Bronchial epithelial cell (primary cell): ENCODE data around the gene VWA1. TPM values are rescaled to one million over a fixed set of nuclear protein-coding genes. Genes with fewer than 3 reads are reported as not detected.

Source experiments
- DNase-seq: peaks from one replicate; pipeline ENCODE4 v3.0.0-alpha.2; 2010; ENCODE audit warnings: low read depth
- FAIRE-seq: peaks from 2 replicates; lab custom pipeline; 2011; peaks lifted over from hg19 to GRCh38; lab: Jason Lieb, UNC
- H3K27me3 ChIP-seq: 2 replicates; pipeline ENCODE4 v1.5.1; 2011; ENCODE audit warnings: low read length; ENCODE audit not compliant: control insufficient read depth, insufficient read depth
- H3K36me3 ChIP-seq: 2 replicates; pipeline ENCODE4 v1.5.1; 2011; ENCODE audit warnings: low read length; ENCODE audit not compliant: control insufficient read depth, insufficient read depth
- H3K4me3 ChIP-seq: 2 replicates; pipeline ENCODE4 v1.5.1; 2011; ENCODE audit warnings: mild to moderate bottlenecking, low read depth, low read length, control low read depth
- total RNA-seq: library from RNA; depleted of rRNA; stranded (reverse); fragments of >200 nt; gene quantifications from 2 replicates; pipeline ENCODE4 v1.2.1, GENCODE V29; 2014
- TF ChIP-seq, protein P1 (sequence below): IDR thresholded peaks from 2 replicates; pipeline ENCODE4 v1.5.1; 2011; ENCODE audit warnings: mild to moderate bottlenecking, moderate library complexity, low read length, control low read depth, inconsistent platforms; ENCODE audit not compliant: insufficient read depth, severe bottlenecking

Gene VWA1
- total RNA-seq, 1 donor from 2014 or later, result 5.0 TPM

DNA sequence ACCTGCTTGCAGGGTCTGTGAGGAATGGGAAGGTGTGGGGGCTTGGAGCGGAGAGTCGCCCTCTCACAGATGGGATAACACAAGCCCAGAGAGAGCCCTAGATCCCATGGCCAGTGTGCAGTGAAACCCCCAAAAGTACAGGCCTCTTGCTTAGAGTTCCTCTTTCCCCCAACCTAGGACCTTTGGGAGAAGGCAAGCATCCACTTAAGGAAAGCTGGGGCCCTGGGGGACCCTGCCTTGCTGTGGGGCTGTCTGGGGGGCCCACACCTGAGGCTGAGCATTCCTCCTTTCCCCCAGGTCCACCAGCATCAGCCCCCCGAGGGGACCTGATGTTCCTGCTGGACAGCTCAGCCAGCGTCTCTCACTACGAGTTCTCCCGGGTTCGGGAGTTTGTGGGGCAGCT, 1.1 kb downstream of the VWA1 start:
- TF ChIP-seq, protein P1, sequence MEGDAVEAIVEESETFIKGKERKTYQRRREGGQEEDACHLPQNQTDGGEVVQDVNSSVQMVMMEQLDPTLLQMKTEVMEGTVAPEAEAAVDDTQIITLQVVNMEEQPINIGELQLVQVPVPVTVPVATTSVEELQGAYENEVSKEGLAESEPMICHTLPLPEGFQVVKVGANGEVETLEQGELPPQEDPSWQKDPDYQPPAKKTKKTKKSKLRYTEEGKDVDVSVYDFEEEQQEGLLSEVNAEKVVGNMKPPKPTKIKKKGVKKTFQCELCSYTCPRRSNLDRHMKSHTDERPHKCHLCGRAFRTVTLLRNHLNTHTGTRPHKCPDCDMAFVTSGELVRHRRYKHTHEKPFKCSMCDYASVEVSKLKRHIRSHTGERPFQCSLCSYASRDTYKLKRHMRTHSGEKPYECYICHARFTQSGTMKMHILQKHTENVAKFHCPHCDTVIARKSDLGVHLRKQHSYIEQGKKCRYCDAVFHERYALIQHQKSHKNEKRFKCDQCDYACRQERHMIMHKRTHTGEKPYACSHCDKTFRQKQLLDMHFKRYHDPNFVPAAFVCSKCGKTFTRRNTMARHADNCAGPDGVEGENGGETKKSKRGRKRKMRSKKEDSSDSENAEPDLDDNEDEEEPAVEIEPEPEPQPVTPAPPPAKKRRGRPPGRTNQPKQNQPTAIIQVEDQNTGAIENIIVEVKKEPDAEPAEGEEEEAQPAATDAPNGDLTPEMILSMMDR, result no peak
- Histone ChIP-seq H3K4me3 (peak overlapping the region; percentile 61), H3K27me3 (no peaks in the 10 kb centered on the region), H3K36me3 (no peaks in the 10 kb centered on the region)
- FAIRE-seq, result no peak
- no peak for DNase-seq

DNA sequence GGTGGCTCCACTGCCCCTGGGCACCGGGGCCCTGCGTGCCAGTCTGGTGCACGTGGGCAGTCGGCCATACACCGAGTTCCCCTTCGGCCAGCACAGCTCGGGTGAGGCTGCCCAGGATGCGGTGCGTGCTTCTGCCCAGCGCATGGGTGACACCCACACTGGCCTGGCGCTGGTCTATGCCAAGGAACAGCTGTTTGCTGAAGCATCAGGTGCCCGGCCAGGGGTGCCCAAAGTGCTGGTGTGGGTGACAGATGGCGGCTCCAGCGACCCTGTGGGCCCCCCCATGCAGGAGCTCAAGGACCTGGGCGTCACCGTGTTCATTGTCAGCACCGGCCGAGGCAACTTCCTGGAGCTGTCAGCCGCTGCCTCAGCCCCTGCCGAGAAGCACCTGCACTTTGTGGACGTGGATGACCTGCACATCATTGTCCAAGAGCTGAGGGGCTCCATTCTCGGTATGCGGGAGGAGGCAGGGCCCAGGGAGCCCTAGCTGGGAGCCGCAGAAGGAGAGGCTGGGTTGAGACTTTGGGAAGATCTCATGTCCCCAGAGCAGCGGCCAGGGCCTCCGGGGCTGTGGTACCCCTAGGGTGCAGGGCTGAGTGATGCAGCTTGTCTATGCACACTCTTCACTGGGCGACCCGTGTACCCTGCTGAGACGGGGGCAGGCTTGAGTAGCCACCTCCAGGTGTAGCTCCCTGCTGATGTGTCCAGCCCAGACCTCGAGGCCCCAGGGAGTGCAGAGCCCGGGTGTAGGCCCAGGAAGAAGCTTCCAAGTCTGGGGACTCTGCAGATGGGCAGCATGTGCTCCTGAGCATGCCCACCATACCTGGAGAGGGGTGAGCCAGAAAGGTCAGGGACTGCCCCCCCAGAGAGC, 1.8 kb downstream of the VWA1 start:
- FAIRE-seq, result no peak
- TF ChIP-seq, protein P1, result no peak
- no peak for DNase-seq
- Histone ChIP-seq H3K27me3 (no peaks in the 10 kb centered on the region), H3K4me3 (no peak overlapping the region), H3K36me3 (no peaks in the 10 kb centered on the region)

DNA sequence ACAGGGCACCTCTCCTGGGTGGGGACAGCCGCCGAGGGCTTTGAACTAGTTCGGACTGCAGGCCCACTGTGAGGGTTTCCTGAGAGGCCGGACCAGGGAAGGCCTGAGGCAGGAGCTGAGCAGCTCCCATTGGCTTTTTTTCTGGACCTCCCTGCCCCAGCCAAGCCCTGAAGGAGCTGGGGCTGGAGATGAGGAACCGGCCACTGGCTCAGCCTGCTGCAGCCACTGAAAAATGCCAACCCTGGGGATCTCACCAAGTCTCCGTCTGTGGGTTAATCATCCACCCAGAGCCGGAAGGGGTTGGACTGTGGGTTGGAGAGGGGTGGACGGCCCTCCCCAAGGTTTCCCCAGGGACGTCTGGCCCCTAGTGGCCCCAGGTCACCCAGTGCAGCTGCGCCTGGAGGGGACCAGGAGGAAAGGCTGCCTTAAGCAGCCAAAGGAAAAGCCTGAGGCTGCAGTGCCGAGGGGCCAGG, 2.5 kb downstream of the VWA1 start:
- DNase-seq (no peak), FAIRE-seq (no peak)
- TF ChIP-seq, protein P1, result no peak
- Histone ChIP-seq H3K36me3 (no peaks in the 10 kb centered on the region), H3K4me3 (no peak overlapping the region), H3K27me3 (no peaks in the 10 kb centered on the region)

DNA sequence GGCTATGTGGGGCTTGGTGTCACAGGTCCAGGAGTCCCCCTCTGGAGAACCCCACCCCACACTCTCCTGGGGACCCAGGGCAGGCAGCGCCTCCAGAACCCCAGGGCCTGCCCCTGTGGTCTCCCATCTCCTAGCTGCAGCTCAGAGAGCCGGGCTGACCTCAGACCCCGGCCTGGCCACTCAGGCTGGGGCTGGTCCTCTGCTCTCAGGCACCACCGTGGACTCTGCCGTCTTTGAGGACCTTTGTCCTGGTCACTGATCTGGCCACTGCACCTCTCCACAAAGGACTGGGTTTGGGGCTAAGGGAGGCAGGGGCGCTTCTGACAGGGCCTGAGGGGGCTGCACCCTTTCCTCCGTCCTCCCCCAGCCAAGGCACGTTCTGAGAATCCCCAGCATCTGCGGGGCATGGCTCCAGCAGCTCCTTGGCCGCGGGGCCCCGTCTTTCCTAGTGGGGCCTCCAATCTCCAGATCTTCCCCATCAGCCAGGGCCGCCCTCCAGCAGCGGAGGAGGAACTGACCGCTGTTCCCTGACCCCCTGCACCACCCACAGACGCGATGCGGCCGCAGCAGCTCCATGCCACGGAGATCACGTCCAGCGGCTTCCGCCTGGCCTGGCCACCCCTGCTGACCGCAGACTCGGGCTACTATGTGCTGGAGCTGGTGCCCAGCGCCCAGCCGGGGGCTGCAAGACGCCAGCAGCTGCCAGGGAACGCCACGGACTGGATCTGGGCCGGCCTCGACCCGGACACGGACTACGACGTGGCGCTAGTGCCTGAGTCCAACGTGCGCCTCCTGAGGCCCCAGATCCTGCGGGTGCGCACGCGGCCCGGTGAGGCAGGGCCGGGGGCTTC, 3.3 kb downstream of the VWA1 start:
- H3K4me3 ChIP-seq, result no peak overlapping the region

DNA sequence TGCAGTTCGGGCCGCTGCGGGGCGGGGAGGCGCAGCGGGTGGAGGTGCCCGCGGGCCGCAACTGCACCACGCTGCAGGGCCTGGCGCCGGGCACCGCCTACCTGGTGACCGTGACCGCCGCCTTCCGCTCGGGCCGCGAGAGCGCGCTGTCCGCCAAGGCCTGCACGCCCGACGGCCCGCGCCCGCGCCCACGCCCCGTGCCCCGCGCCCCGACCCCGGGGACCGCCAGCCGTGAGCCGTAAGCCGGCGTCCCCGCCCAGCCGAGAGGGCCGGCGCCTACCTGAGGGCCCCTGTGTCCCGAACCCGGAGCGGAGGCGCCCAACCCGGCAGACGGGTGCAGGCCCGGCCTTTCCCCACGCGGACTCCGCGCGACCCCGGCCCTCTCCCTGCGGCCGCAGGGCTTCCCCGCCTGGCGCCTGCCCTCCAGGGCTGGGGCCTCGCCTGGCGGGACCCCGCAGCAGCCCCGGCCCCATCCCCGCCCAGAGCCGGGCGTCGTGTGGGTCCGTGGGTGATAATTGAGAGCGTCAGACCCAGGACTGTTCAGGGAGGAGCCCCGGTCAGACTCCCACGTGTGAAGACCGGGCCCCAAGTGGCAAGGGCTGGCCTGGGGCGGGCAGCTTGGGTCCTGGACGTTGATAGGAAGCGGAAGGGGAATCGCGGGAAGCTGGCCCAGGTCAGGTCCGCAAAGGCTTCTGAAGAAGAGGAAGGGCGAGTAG, 4.2 kb downstream of the VWA1 start:
- DNase-seq, result no peak
- FAIRE-seq, result no peak
- H3K27me3 ChIP-seq, result no peaks in the 10 kb centered on the region
- TF ChIP-seq, protein P1, result no peak
- no peak overlapping the region for H3K4me3 ChIP-seq
- H3K36me3 ChIP-seq, result no peaks in the 10 kb centered on the region

More for the DNA sequence above, 3.3 kb downstream of the VWA1 start:
- DNase-seq, result no peak
- H3K27me3 ChIP-seq, result no peaks in the 10 kb centered on the region
- TF ChIP-seq, protein P1, result no peak
- FAIRE-seq, result no peak
- no peaks in the 10 kb centered on the region for H3K36me3 ChIP-seq
